Pancreas (tissue), 10 donors: ENCODE results near the gene PRRX2. TPM values are rescaled to one million over a fixed set of nuclear protein-coding genes. Genes with fewer than 3 reads are reported as not detected.

Experiments used
- ATAC-seq, 4 donors: fragments of 200-7000 bp; cut with Tn5 transposase; one replicate each; pipeline versions ENCODE4 v1.8.0 to v1.9.1; 2020; ENCODE audit warnings: mild to moderate bottlenecking in 4 of 4, moderate library complexity in 4 of 4
- DNase-seq, 6 donors: peaks; one replicate each; pipeline ENCODE4 v3.0.0-alpha.2; 2020
- FAIRE-seq: peaks from 2 replicates; lab custom pipeline; 2012; peaks lifted over from hg19 to GRCh38; lab: Jason Lieb, UNC
- H3K27ac ChIP-seq, 4 donors: fragments of 200-600 bp; sonication (generic); 1 replicate in 3 of 4; 2 replicates in 1 of 4; pipeline versions ENCODE4 v1.5.0 to v1.8.0; 2020
- H3K27me3 ChIP-seq, 4 donors: fragments of 200-600 bp; one replicate each; pipeline ENCODE4 v1.8.0; 2021
- H3K36me3 ChIP-seq, 3 donors: fragments of 200-600 bp; sonication (generic) in 1 of 3; one replicate each; pipeline versions ENCODE4 v1.5.0 to v1.8.0; 2020 to 2021
- H3K4me1 ChIP-seq, 3 donors: fragments of 200-600 bp; one replicate each; pipeline ENCODE4 v1.8.0; 2021
- H3K4me3 ChIP-seq, 4 donors: fragments of 200-600 bp; sonication (generic) in 2 of 4; one replicate each; pipeline versions ENCODE4 v1.5.0 to v1.8.0; 2020 to 2021
- H3K9me3 ChIP-seq, 4 donors: fragments of 200-600 bp; one replicate each; pipeline ENCODE4 v1.8.0; 2021
- WGBS, 2 donors: extraction: QIAGEN DNeasy Blood & Tissue Kit; methylation state at CpG; one replicate each; pipeline ENCODE4 v1.1.7; 2013; 5-methylcytosine and 5-hydroxymethylcytosine counted together
- intact Hi-C, 3 donors: fragments of 100-400 bp; cut with DNase I; formaldehyde crosslinking; loops; one replicate each; pipeline versions ENCODE4 v1.11.1 to v1.14.2; 2022
- polyA plus RNA-seq, 2 donors: library from polyadenylated mRNA; stranded (reverse); fragments of 200-250 nt; gene quantifications; one replicate each; pipeline ENCODE4 v1.2.3, GENCODE V29; 2013
- total RNA-seq, 6 donors: library from RNA; stranded (reverse); fragmentation: NEBNext Ultra II Directional in 4 of 6; extraction: Animal tissue kit (Norgen Biotek cat#: 25700) in 4 of 6; gene quantifications; one replicate each; pipeline versions ENCODE4 v1.2.1 to v1.2.4, GENCODE V29; 2021 to 2023
- TF ChIP-seq, protein P1 (sequence below), 4 donors: fragments of 200-600 bp; sonication (generic) in 3 of 4; IDR thresholded peaks; one replicate each; pipeline versions ENCODE4 v1.5.0 to v1.8.0; 2021; ENCODE audit warnings: antibody characterized with exemption in 4 of 4
- donor health status: healthy with polysubstance abuse.
- donor health status: DM: no; HTN: no; CAD: no; lungs with moderate emphysema.
- donor health status: DM: no; HTN: no; CAD: no.
- donor health status: control.
- donor health status: control.
- donor health status: Bipolar disorder and iron deficiency.
- donor health status: DM: yes; HTN: yes; CAD: no.
- donor health status: DM: no; HTN: no; CAD: no.
- donor health status: DM: no; HTN: no; CAD: no.
- donor health status: DM: yes; HTN: yes; CAD: no.

The PRRX2 gene
- total and polyA plus RNA-seq, 8 donors, result 0.16 to 2.0 (median 0.64) TPM; not detected in 1

- FAIRE-seq (no peak), ATAC-seq (no peak), DNase-seq (no peak)
- 66 to 76% methylated on average over 5 of the region's 5 CpGs for WGBS, 2 donors
- no peaks in the 10 kb centered on the region for H3K4me1 ChIP-seq
- no peaks in the 10 kb centered on the region for H3K27me3 ChIP-seq
- TF ChIP-seq, protein P1, sequence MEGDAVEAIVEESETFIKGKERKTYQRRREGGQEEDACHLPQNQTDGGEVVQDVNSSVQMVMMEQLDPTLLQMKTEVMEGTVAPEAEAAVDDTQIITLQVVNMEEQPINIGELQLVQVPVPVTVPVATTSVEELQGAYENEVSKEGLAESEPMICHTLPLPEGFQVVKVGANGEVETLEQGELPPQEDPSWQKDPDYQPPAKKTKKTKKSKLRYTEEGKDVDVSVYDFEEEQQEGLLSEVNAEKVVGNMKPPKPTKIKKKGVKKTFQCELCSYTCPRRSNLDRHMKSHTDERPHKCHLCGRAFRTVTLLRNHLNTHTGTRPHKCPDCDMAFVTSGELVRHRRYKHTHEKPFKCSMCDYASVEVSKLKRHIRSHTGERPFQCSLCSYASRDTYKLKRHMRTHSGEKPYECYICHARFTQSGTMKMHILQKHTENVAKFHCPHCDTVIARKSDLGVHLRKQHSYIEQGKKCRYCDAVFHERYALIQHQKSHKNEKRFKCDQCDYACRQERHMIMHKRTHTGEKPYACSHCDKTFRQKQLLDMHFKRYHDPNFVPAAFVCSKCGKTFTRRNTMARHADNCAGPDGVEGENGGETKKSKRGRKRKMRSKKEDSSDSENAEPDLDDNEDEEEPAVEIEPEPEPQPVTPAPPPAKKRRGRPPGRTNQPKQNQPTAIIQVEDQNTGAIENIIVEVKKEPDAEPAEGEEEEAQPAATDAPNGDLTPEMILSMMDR (IDR thresholded peaks at IDR 0.05), result no peak
- no peaks in the 10 kb centered on the region for H3K36me3 ChIP-seq
- no peak overlapping the region for H3K27ac ChIP-seq
- intact Hi-C loops, result no loop called here
- H3K4me3 ChIP-seq, result no peak overlapping the region
- H3K9me3 ChIP-seq, result no peaks in the 10 kb centered on the region
These were observed 52.5 kb downstream of the PRRX2 start for GRCh38 chr9:129717991-129718390.

DNA sequence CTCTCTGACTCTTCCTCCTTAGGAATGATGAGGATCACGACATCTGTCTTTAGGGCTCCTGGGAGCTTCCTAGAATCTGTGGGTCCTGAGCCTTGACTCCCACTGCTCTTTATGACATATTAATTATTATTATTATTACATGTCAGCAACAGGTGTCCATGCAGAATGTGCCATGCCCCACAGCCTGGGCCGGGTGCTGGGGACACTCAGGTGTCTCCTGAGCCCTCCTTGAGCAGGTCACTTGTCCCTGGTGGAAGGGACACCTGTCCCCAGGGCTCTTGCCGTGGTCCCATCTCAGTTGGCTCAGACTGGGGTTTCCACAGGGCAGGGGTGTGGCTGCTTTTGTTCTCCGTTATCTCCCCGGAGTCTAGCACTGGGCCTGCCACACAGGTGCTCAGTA, 53.2 kb downstream of the PRRX2 start:
- intact Hi-C loops, result no loop called here
- TF ChIP-seq, protein P1 (IDR thresholded peaks at IDR 0.05), result no peak
- ATAC-seq (no peak), FAIRE-seq (no peak), DNase-seq (no peak)
- H3K4me1 ChIP-seq, result no peaks in the 10 kb centered on the region
- 41 to 46% methylated on average over 5 of the region's 5 CpGs for WGBS, 2 donors
- H3K36me3 ChIP-seq, result no peaks in the 10 kb centered on the region
- H3K27ac ChIP-seq, result no peak overlapping the region
- no peak overlapping the region for H3K4me3 ChIP-seq
- no peaks in the 10 kb centered on the region for H3K9me3 ChIP-seq
- no peaks in the 10 kb centered on the region for H3K27me3 ChIP-seq

DNA sequence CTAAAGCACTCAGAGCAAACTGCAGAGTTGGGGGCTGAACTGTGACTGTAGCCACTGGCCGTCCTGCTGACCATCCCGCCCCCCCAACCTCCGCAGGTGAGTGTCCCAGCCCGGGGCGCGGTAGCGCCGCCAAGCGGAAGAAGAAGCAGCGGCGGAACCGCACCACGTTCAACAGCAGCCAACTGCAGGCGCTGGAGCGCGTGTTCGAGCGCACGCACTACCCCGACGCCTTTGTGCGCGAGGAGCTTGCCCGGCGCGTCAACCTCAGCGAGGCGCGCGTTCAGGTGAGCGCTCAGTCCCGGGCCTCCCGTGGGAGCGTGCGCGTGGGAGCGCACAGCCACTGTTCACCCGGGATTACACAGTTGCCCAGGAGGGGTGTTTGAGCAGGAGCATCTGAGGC, 53.7 kb downstream of the PRRX2 start:
- no peak overlapping the region for H3K27ac ChIP-seq
- DNase-seq (no peak), ATAC-seq (no peak), FAIRE-seq (no peak)
- no peaks in the 10 kb centered on the region for H3K9me3 ChIP-seq
- intact Hi-C loops, result no loop called here
- H3K4me3 ChIP-seq, result no peak overlapping the region
- H3K27me3 ChIP-seq, result no peaks in the 10 kb centered on the region
- H3K36me3 ChIP-seq, result no peaks in the 10 kb centered on the region
- TF ChIP-seq, protein P1 (IDR thresholded peaks at IDR 0.05), result no peak
- 39 to 40% methylated on average over 38 of the region's 38 CpGs for WGBS, 2 donors
- no peaks in the 10 kb centered on the region for H3K4me1 ChIP-seq

GRCh38 chr9:129720181-129720864, 54.9 kb downstream of the PRRX2 start:
- H3K4me3 ChIP-seq, result no peak overlapping the region
- DNase-seq, result no peak
- TF ChIP-seq, protein P1 (IDR thresholded peaks at IDR 0.05), result no peak
- H3K9me3 ChIP-seq, result no peaks in the 10 kb centered on the region
- 58 to 65% methylated on average over 31 of the region's 31 CpGs for WGBS, 2 donors
- no peaks in the 10 kb centered on the region for H3K27me3 ChIP-seq
- FAIRE-seq, result no peak
- no peaks in the 10 kb centered on the region for H3K36me3 ChIP-seq
- H3K27ac ChIP-seq, result no peak overlapping the region
- no peaks in the 10 kb centered on the region for H3K4me1 ChIP-seq
- ATAC-seq, result no peak
- intact Hi-C loops, result no loop called here

GRCh38 chr9:129720865-129721545, 55.6 kb downstream of the PRRX2 start:
- intact Hi-C loops, result no loop called here
- 50 to 55% methylated on average over 25 of the region's 25 CpGs for WGBS, 2 donors
- DNase-seq, result no peak
- Histone ChIP-seq H3K27ac (no peak overlapping the region), H3K4me1 (no peaks in the 10 kb centered on the region), H3K27me3 (no peaks in the 10 kb centered on the region), H3K9me3 (no peaks in the 10 kb centered on the region), H3K4me3 (no peak overlapping the region), H3K36me3 (no peaks in the 10 kb centered on the region)
- no peak for ATAC-seq
- no peak for FAIRE-seq
- TF ChIP-seq, protein P1 (IDR thresholded peaks at IDR 0.05), result no peak
